ENCODE measurements around the gene MSANTD7.

DNA sequence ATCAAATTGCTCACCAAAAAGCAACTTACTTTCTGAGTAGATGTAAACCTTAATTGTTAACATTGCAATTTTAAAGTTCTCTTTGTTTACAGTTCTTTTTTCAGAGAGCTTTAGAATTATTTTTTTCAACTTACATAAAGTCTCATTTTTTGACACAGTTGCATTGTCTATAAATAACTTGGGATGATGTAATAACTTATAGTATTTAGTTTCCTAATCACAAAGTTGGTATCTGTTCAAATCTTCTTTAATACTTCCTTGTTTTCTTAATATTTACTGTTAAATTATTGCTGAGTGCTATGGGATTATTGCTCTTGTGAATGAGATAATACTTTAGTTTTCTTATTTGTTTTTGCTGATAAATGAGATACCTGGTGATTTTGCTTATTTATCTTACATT lies 21.7 kb downstream of the MSANTD7 start:
- TF ChIP-seq SIN3A (IDR thresholded peaks at IDR 0.05; ENCODE audit: low read depth, low read length) (no peak), EZH2 (IDR thresholded peaks at IDR 0.05; ENCODE audit: borderline replicate concordance, control insufficient read depth, low read depth, low read length) (no peak), POLR2AphosphoS5 (IDR thresholded peaks at IDR 0.05; ENCODE audit: low read length) (no peak), CTCF (IDR thresholded peaks at IDR 0.05 in 2 of 3, conservative IDR thresholded peaks at IDR 0.05 in 1 of 3; ENCODE audit: control insufficient read depth in 2 of 3, extremely low read depth in 1 of 3, insufficient read depth in 1 of 3, low read depth in 3 of 3, low read length in 3 of 3) (no peak), REST (IDR thresholded peaks at IDR 0.05; ENCODE audit: low read depth, low read length) (no peak), POLR2A (IDR thresholded peaks at IDR 0.05; ENCODE audit: low read depth, low read length) (no peak), YY1 (IDR thresholded peaks at IDR 0.05; ENCODE audit: low read depth, low read length) (no peak), TARDBP (IDR thresholded peaks at IDR 0.05; ENCODE audit: borderline replicate concordance) (no peak), ZNF274 (IDR thresholded peaks at IDR 0.05; ENCODE audit: insufficient read depth, insufficient read length) (no peak), MTA3 (IDR thresholded peaks at IDR 0.05; ENCODE audit: borderline replicate concordance, low read length) (no peak), SMC3 (IDR thresholded peaks at IDR 0.05; ENCODE audit: borderline replicate concordance, low read length) (no peak), CBX5 (IDR thresholded peaks at IDR 0.05; ENCODE audit: low read depth) (no peak), ZNF687 (IDR thresholded peaks at IDR 0.05) (no peak)

Measured in GM12878 (cell line).